ENCODE data around the gene FRMD8. TPM values are rescaled to one million over a fixed set of nuclear protein-coding genes. Genes with fewer than 3 reads are reported as not detected.

FRMD8 gene
- total and polyA plus RNA-seq, 2 donors from 2014 or later, result 9.4 to 41.3 TPM

DNA sequence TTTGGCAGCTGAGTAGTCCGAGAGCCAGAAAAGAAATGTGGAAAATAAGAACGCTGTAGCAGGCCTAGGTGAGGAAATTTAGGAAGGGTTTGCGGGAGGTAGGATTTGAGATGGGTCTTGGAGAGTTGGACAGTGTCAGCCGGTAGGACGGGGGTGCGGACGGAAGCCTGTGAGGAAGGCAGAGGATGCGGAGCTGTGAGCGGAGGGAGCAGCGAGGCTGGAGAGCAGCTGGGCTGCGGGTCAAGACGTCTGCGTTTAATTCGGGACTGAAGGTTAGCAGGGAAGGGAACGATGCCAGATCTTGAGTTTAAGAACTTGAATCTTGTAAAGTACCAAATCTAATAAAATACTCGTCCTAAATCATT, 32.6 kb upstream of the FRMD8 start:
- TF ChIP-seq, protein P1, sequence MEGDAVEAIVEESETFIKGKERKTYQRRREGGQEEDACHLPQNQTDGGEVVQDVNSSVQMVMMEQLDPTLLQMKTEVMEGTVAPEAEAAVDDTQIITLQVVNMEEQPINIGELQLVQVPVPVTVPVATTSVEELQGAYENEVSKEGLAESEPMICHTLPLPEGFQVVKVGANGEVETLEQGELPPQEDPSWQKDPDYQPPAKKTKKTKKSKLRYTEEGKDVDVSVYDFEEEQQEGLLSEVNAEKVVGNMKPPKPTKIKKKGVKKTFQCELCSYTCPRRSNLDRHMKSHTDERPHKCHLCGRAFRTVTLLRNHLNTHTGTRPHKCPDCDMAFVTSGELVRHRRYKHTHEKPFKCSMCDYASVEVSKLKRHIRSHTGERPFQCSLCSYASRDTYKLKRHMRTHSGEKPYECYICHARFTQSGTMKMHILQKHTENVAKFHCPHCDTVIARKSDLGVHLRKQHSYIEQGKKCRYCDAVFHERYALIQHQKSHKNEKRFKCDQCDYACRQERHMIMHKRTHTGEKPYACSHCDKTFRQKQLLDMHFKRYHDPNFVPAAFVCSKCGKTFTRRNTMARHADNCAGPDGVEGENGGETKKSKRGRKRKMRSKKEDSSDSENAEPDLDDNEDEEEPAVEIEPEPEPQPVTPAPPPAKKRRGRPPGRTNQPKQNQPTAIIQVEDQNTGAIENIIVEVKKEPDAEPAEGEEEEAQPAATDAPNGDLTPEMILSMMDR (IDR thresholded peaks at IDR 0.05; ENCODE audit: borderline replicate concordance, extremely low read depth, insufficient read depth), result no peak
- Histone ChIP-seq H3K36me3 (ENCODE audit: control insufficient read depth in 2 of 3, insufficient read depth in 3 of 3, low read length in 3 of 3) (peaks cover 4 to 26% (median 19%) of the 10 kb centered on the region in 3 donors), H3K4me3 (ENCODE audit: low read length in 3 of 3) (peak overlapping the region; percentile 59 to 82 (median 64)), H3K4me1 (ENCODE audit: control insufficient read depth in 2 of 3, insufficient read depth in 2 of 3, low read depth in 1 of 3, low read length in 3 of 3) (peaks cover 0 to 19% (median 12%) of the 10 kb centered on the region in 3 donors), H3K27me3 (ENCODE audit: control insufficient read depth, insufficient read depth, low read length) (no peaks in the 10 kb centered on the region), H3K9ac (ENCODE audit: low read length in 3 of 3) (peak overlapping the region in 2 of 3 donors; percentile 43 to 69), H3K9me3 (ENCODE audit: control insufficient read depth in 2 of 3, insufficient read depth in 1 of 3, low read length in 3 of 3) (no peaks in the 10 kb centered on the region), H3K27ac (ENCODE audit: low read depth in 2 of 2, low read length in 2 of 2) (peak overlapping the region in 1 of 2 donors; percentile 26)
- intact Hi-C loops (cut with DNase I), result no loop called here
- no peak for FAIRE-seq
- peak in 2 of 5 donors; percentile 72 to 78 for DNase-seq

DNA sequence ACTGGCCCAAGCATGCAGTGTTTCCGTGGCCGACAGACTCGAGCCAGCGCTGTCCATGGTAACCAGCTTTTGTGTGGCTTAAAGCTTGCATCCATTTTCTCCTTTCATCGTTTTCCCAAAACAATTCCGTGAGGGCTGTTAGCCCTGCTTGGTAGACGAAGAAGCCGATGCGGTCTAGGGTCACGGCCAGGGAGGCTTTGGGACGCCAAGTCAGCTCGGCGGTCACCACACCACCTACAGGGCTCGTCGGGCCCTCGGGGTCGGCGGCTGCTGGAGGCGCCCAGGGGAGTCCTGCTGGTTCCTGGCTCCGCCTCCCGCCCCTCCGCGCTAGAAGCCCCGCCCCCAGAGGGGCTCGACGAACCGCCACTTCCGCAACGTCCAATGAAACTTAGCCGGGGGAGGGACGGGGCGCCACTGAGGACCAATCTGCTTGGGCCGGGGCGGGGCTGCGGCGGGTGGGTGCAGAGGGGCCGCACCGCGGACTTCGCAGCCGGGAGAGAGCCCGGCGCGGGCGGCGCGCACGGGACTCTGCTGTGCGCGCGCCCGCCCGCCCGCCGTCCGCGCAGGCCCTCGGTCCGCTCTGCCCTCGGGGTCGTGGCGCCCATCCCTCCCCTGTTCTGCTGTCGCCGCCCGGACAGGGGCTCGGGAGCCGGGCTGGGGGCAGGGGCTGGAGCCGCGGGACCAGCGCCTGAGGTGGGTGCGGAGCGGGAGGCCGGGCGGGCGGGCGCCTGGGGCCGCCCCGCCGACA, 32.0 kb upstream of the FRMD8 start, which contains the start of gene TIGD3:
Gene TIGD3 (plus strand): TSS at position 487 of the 748 bp plus-strand sequence. CDS start 1,058 bp downstream, outside the sequence.
- Histone ChIP-seq H3K9ac (ENCODE audit: low read length in 3 of 3) (peak within 1 kb of the TSS in 2 of 3 donors; percentile 43 to 69), H3K36me3 (ENCODE audit: control insufficient read depth in 2 of 3, insufficient read depth in 3 of 3, low read length in 3 of 3) (peaks cover 2 to 21% (median 17%) of the 10 kb centered on the region in 3 donors), H3K9me3 (ENCODE audit: control insufficient read depth in 2 of 3, insufficient read depth in 1 of 3, low read length in 3 of 3) (no peaks in the 10 kb centered on the region), H3K27ac (ENCODE audit: low read depth in 2 of 2, low read length in 2 of 2) (peak within 1 kb of the TSS in 1 of 2 donors; percentile 26), H3K4me1 (ENCODE audit: control insufficient read depth in 2 of 3, insufficient read depth in 2 of 3, low read depth in 1 of 3, low read length in 3 of 3) (peaks cover 0 to 19% (median 12%) of the 10 kb centered on the region in 3 donors), H3K4me3 (ENCODE audit: low read length in 3 of 3) (peak within 1 kb of the TSS; percentile 59 to 82 (median 64)), H3K27me3 (ENCODE audit: control insufficient read depth, insufficient read depth, low read length) (no peaks in the 10 kb centered on the region)
- FAIRE-seq, result no peak
- DNase-seq, result peak; percentile 98 to 99 (median 99)
- TF ChIP-seq, protein P1 (IDR thresholded peaks at IDR 0.05; ENCODE audit: borderline replicate concordance, extremely low read depth, insufficient read depth), result no peak
- intact Hi-C loops (cut with DNase I), result no loop called here

DNA sequence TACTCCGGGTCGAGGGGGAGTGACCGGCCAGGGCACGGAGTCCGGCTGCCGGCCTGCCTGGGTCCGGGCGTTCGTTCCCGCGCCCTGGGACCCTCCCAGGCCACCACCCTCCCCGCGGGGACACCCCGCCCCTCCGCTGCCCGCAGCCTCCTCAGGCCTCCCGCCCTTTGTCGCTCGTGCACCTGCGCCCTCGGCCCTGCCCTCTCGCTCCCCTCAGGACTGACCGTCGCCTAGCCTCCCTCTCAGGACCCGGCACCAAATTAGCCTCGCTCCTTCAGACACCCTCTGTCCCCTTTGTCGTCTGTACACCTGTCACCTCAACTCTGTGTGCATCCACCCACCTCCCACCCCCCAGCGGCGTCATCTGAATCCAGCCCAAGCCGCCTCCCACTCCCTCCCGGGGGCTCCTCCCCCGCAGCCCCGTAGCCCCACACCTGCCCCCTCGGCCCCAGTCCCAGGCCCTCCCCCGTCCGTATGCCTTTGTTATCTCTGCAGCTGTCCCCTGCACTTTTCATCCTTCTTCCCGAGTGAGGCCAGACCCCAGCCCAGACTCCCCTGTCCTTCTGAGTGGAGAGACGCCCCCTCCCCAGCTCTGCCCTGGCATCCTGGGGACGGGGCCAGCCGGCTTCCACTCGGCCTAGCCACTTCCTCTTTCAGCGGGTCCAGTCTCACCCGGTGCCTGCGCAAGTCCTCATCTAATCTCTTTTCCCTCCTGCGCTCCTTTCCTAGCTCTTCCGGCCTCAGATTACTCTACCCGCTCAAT, 31.2 kb upstream of the FRMD8 start:
- TF ChIP-seq, protein P1 (IDR thresholded peaks at IDR 0.05; ENCODE audit: borderline replicate concordance, extremely low read depth, insufficient read depth), result no peak
- DNase-seq (peak; percentile 63 to 86 (median 70)), FAIRE-seq (no peak)

More for the DNA sequence above, 31.2 kb upstream of the FRMD8 start:
- Histone ChIP-seq H3K27me3 (ENCODE audit: control insufficient read depth, insufficient read depth, low read length) (no peaks in the 10 kb centered on the region), H3K4me3 (ENCODE audit: low read length in 3 of 3) (peak overlapping the region; percentile 18 to 49 (median 46)), H3K4me1 (ENCODE audit: control insufficient read depth in 2 of 3, insufficient read depth in 2 of 3, low read depth in 1 of 3, low read length in 3 of 3) (peaks cover 0 to 19% (median 18%) of the 10 kb centered on the region in 3 donors), H3K9ac (ENCODE audit: low read length in 3 of 3) (peak overlapping the region in 1 of 3 donors; percentile 40), H3K9me3 (ENCODE audit: control insufficient read depth in 2 of 3, insufficient read depth in 1 of 3, low read length in 3 of 3) (no peaks in the 10 kb centered on the region), H3K36me3 (ENCODE audit: control insufficient read depth in 2 of 3, insufficient read depth in 3 of 3, low read length in 3 of 3) (peaks cover 0 to 16% (median 13%) of the 10 kb centered on the region in 3 donors), H3K27ac (ENCODE audit: low read depth in 2 of 2, low read length in 2 of 2) (no peak overlapping the region)
- intact Hi-C loops (cut with DNase I), result no loop called here

All from kidney (tissue), 14 donors.